ENCODE measurements around the gene MGLL.

GRCh38 chr3:127711021-127711695 is 111.2 kb downstream of the MGLL start:
- TF ChIP-seq CTCF (IDR thresholded peaks at IDR 0.05) (no peak), CREB1 (CRISPR knock-in tag; IDR thresholded peaks at IDR 0.05) (no peak), CREM (CRISPR knock-in tag; IDR thresholded peaks at IDR 0.05) (no peak), FOXP1 (CRISPR knock-in tag; IDR thresholded peaks at IDR 0.05; ENCODE audit: borderline replicate concordance) (no peak), SMAD4 (CRISPR knock-in tag; IDR thresholded peaks at IDR 0.05) (no peak), MAX (CRISPR knock-in tag; IDR thresholded peaks at IDR 0.05) (no peak)
